Stimulated activated CD4-positive, alpha-beta T cell treated with anti-CD3 and anti-CD28 coated beads, TNF-alpha, amount 100 ng/mL, for 24 hours (primary cell): Measurements from ENCODE around the gene KCNMA1.

Experiments
- DNase-seq, 3 experiments: peaks; one replicate each; pipeline ENCODE4 v3.0.0-alpha.2; 2020; ENCODE audit warnings: low read depth in 3 of 3

The KCNMA1 gene

DNA sequence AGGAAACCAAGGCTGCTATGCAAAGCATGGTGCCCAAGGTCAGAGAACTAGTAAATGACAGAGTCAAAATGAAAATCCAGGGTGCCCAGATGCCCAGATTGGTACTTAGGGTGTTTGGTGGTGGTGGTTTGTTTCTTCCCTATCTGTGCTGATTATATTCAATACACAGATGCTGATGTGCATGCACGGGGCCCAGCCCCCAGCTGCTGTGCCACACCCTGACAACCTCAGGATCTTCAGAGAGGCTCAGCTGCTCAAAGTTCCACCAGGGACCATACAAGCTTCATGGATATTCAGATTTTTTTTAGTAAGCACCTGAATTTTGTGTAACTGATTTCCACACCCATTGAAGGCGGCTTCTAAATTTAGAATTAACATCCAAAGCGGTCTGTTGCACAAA, 75.6 kb downstream of the KCNMA1 start:
- DNase-seq, result no peak

DNA sequence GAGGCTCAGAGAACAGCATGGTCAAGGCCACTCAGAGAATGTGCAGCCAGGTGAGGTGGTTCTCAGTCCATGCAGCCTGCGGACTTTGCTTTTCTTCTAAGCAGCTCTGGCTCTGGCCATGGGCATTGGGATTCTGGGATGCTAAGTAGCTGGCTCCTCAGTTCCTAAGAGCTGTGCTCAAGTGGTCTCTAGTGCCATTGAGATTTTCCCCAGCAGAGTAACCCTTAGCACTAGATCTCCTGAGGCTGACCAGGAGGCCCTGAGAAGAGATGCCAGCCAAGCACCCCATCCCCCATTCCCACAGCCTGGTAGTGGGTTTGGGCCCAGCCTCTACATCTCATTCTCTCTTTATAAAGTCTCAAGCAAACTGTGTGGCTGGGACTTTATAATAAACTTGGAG, 77.1 kb downstream of the KCNMA1 start:
- no peak for DNase-seq

DNA sequence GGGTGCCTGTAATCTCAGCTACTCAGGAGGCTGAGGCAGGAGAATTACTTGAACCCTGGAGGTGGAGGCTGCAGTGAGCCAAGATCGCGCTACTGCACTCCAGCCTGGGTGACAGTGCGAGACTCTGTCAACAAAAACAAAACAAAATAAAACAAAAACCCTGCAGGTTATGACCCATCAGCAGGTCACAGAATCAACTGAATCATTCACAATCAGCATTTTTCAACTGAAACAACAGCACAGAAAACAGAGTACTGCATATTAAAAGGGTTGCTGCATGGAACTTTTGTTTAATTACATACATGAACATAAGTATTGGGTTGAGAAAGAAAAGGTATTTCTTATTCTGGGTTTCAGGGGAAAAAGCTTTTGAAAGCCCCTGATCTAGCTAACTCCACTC, 77.6 kb downstream of the KCNMA1 start:
- no peak for DNase-seq

DNA sequence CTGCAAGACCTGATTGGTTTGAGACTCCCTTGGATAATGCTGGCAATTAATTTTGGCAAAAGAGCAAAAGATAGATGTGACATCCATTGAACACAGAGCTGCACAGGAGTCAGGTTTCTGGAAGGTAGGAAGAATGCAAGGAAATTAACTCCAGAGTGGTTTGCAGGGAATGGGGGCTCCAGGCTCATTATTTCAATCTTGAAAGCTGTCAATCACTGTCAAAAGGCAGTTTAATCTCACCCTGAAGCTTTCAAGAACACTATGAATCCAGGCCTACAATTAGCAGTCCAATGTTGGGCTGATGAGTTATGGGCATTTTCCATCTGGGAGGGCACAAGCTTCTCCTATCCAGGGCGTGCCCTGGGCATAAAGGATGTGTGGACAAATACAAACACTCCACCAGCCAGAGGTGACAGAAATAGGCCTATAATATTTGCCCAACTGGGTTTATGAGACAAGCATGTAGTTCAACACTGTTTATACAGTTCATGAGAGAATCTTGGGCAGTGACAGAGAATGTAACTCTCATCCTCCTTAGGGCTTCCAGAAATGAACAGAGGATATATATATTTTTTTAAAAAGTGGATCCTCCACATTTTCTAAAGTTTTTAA, 80.5 kb downstream of the KCNMA1 start:
- DNase-seq, result no peak

DNA sequence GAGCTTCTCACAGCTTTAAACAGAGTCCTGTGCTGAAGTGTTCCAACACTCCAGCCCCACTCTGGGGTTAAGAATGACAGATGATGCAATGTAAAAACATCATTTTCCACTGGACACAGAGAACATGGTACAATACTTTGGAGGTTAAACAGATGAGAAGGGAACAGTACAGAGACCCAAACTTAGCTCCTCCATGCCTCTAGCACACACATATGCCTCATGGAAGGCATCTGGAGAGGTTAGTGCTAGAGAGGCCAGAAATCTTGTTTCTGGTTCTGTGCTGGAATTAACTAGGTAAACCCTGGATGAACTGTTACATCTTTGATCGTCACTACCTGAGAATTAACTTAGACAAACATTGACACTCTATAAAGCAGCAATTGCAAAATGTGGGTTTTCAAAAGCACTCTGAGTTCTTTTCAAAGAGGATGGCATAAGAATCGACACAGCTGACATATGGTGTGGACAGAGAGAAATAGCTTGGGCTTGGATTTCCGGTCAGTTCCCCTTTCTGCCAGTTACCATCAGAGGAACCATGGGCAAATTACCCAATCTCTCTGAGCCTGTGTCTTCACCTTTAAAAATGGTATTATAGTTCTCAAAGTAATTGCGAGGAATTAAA, 81.9 kb downstream of the KCNMA1 start:
- DNase-seq, result no peak

DNA sequence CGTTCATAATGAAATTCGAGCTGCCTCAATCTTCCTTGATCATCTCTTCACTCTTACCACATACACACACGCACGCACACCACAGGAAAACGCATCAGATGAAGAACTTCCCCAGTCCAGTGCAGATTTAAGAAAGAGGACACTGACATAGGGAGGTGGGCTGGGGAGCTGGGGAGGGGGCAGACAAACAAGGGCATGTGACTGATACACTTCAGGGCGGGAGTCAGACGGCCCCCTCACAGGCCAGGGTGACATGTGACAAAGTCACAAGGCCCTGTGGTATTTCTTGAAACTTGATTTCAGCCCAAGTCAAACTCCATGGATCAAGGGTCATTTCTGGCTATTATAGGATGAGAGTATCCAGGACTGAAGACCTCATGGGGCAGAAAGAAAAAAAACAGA, 82.6 kb downstream of the KCNMA1 start:
- DNase-seq, result no peak

DNA sequence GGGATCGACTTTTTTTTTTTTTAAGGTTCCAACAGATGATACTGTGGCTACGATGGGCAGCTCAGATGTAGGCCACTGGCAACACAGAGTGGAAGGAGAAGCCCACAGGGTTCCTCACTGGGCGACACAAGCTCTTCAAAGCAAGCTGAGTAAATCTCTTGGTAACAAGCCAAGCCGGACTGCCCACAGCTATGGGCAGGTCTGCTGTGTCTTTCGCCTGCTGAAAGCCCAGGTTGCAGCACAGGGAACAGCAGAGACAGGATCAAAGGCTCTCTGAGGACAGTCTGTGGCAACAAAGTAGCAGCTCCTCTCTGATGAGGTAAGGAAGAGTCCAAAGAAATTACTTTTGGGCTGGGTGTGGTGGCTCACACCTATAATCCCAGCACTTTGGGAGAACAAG, 83.6 kb downstream of the KCNMA1 start:
- DNase-seq, result no peak

DNA sequence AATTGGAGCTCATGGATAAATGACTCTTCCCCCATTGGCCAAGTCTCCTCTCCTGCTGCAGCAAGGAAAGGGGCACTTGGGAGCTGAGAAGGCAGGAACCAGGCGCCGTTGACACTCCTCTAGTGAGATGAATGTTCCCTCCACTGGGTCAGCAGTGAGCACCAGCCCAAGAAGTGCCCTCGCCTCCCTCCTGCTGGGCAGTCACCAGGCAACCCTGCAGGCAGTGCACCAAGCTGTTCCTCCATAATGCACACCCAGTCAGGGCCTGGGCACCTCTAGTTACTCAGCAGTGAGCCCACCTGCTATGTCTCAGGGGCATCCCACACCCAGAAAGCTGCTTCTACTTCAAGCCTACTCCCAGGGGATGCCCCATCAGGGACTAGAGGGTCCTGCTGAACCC, 84.3 kb downstream of the KCNMA1 start:
- DNase-seq, result no peak

DNA sequence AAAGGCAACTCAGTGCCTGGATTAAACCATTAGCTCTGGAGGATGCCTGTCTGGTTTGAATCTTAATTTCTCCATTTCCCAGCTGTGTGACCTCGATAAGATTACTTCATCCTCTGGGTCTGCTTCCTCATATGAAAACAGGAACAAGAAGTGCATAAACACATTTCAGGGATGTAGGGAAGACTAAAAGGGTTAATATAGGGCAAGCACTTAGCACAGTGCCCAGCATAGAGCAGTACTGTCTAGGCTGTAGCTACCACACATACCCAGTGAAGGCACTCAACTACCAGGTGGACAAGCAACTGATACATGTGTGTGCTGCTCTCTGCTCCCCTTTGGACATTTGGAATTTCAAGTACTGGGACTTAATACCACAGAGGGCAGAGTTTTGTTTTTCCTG, 85.4 kb downstream of the KCNMA1 start:
- DNase-seq, result no peak

DNA sequence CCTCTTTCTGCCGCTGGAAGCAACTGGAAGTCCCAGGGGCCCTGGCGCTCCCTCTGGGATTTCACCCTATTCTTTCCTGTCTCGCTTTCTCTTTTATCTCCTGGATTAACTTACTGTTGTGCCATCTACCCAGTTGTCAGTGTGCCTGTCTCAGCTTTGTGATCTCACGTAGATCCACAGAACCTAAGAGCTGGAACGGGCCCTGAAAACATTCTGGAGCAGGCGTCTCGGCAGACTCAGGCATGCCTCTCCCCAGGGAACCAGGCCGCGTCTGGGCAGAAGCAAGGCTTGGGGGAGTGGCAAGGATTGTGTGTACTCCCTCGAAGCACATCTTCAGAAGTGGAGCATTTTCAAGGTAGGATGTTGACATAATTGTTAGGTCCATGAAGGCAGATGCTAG, 87.2 kb downstream of the KCNMA1 start:
- DNase-seq, result no peak

DNA sequence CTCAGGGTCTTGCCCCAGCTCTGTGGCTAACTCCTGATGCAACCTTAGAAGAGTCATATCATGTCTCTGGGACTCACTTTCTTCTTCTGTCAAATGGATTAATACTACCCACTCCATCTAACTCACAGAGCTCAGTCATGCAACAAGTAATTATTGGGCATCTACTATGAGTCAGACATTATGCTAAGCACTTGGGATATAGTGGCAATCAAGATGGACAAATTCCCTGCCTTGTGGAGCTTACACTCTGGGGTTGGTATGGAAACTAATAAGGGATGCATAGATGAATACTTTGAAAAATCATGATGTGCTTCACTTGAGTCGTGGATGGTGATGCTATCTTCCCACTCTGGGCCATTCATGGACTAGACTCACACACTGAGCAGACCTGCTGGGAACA, 88.9 kb downstream of the KCNMA1 start:
- DNase-seq, result no peak

DNA sequence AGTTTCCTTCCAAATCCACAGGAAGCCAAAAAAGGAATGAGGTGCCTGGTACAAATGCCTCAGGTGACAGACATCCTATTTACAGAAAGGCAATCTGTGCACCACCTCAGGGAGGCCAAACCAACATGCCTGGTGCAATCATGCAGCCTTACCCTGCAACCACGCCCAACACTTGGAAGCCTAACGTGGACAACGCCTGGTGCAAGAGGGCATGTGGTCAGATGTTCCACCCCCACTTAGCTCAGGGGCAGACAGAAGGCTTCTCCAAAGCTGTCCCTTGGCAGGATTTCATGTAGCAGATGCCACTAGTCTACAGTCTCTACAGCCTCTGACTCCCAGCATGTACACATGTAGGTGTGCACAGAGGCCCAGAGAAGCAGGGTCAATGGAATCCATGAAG, 89.5 kb downstream of the KCNMA1 start:
- DNase-seq, result no peak

DNA sequence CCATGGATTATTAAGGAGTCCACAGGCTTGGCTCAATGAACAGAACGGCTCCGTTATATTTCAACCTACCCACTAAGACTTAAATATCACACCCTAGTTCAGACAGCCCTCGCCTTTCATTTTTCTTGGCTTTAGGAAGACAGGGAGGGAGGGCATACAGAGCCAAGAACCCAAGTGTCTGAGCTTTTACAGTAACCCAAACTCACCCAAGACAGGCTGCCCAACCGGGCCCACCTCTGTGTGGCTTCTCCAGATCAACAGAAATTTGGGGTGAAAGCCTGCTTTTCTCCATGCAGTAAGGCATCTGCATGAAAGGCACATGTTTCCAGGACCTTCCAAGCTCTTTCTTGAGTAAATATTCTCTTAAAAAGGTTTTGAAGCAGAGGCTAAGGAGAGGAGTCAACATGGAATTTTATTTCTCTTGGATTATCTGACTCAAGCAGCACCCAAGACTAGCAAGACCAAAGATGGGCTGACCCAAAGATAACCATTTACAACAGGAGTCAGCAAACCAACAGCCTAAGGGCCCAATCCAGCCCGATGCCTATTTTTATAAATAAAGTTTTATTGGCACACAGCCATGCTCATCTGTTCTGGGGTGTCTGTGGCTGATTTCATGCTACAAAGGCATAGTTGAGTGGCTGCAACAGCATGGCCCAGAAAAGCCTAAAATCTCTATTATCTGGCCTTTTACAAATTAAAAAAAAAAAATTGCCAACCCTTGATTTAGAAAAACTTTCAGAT, 90.1 kb downstream of the KCNMA1 start:
- DNase-seq, result no peak

DNA sequence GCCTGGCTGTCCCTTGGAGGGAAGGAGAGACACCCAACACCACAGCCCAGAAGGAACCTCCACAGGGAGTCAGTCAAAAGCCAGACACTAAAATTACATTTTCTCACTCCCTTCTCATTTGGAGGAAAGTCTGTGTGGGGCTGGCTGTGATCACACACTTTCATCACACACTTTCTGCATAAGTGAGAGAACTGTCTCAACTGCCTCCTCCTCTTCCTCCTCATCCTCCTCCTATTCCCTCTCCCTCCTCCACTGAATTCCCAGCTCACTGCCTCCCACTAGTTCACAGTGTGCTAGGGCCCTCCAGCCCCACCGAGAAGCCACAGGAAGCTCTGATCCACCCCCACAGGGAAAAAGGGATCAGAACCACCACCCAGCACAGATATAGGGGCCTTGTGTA, 91.6 kb downstream of the KCNMA1 start:
- no peak for DNase-seq

DNA sequence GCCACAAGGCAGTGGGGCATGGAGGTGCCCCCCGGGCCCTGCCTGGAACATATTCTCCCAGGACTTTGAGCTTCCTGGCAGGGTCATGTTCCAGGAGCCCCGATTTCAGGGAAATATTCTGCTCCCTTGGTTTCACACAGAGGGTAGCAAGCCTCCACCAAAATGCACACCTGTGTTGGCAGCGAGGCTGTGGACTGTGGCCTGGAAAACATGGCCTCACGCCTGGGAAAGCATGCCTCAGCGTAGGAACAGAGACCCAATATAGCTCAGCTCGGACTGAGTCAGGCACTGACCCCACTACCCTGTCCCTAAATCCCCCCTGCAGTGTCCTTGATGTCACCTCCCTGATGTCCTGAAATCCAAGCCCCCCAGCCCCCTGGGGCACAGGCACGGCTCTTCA, 92.0 kb downstream of the KCNMA1 start:
- no peak for DNase-seq

DNA sequence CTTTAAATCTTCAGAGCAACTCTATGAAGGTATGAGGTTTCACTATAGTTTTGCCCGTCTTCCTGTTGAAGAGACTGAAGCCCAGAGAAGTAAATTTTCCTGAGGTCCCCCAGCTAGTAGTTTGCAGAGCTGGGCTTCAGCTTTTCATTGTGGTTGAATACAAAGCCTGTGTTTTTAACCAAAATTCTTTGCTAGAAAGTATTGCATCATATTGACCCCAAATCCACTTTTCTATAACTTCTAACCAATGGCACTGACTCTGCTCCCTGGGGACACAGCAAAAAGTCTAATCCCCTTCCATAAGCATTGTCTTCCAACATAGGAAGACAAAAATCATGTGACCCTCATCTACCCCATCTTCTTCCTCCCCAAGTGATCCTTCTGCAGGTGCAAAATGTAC, 93.0 kb downstream of the KCNMA1 start:
- DNase-seq, result no peak

DNA sequence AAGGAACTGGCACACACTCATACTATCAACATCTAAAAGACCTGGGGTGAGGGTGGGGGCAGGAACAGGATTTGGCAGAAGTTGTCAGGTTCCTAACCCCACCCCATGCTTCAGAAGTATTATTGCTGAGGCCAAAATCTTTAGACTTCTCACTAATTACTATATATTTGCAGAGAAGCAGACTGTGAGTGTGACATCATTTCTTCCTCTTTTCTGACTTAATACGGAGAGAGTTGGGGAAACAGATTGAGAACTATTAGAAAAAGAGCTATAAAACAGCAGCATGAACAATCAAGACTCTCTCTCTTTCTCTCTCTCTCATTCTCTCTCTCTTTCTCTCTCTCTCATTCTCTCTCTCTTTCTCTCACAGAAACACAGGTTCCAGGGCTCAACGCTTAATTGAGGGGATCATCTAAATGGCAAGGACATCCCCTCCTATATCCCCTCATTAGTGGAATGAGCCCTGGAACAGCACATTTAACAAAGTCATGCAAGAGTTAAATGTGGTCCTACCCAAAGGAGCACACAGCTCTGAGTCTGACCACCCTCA, 94.8 kb downstream of the KCNMA1 start:
- no peak for DNase-seq

DNA sequence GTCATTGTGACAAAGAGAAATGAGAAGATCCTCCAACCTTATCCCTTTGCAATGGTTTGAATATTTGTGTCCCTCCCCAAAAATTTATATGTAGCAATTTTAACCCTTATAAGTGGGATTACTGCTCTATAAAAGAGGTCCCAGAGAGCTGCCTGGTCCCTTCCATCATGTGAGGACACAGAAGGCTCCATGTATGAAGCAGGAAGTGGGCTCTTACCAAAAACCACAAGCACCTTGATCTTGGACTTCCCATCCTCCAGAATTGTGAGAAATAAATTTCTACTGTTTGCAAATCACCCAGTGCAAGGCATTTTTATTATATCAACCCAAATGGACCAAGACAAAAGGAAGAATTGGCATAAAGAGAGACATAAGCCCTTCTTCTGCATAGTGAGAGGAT, 95.7 kb downstream of the KCNMA1 start:
- no peak for DNase-seq

DNA sequence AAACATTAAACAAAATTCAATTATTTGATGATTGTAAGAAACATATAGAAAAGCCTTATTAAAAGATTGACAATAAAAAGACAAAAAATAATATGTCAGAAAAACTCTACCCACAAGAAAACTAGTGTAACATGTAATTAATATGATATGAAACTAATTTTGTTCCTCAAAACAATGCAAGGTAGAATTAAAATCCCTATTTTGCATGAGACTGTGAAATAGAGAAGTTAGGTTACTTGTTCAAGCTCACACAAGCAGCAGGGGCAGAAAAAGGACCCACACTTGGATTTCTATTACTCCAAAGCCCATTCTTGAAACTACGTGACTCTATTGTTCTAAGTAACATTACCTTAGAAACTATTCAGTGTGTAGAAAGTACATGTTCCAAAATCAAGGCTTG, 96.4 kb downstream of the KCNMA1 start:
- no peak for DNase-seq

DNA sequence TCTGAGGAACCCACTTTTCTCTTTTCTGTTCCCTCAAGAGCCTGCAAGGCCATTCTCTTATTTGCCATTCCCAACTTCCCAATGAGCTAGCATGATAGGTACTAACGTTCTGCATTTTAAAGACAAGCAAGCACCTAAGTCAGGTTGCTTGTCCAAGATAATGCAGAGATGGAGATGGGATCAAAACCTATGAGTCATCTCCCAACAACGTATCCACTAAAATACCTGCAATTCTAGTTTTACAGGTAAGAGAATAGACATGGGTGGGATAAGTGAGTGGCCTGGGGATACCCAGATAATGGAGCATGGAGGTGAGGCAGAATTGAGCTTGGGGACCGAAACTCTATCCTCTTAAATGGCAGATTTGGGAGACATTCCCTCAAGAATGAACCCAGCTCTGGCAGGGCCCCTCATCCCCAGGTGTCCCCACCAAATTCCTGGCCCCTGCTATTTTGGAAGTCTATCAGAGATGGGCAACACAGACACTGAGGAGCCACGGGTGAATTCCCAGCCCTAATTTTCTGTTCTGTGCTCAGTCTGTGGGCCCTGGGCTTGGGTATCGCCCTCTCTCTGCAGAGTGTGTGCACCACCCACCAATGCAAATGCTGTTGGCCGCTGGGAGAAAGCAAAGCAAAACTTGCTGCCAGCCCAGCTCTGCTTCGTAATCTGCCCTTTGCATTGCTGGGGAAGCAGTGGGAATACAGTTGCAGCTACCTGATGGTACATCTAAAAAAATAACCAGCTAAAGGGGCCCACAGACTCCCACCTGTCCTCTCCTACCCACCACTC, 98.3 kb downstream of the KCNMA1 start:
- no peak for DNase-seq

DNA sequence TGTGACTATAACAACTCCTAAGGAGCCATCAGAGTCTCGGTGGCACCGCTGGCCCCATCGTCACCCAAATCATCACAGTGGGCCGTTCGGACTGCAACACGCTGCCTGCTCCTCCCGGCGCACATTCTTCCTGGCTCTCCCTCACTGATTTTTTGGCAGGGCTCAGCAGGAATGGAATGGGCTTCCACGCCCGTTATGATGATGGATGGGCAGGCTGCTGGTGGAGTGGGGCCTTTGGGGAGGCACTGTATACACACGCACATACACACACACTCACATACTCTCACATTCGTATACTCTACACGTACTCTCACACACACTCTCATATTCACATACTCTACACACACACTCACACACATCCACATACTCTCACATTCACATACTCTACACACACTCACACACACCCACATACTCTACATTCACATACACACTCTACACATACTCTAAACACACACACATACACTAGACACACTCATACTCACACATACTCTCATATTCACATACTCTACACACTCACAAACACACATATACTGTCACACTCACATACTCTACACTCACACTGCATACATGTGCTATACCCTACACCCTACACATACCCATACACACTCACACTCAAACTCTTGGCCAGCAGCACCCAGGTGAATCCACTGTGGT, 99.8 kb downstream of the KCNMA1 start:
- no peak for DNase-seq

DNA sequence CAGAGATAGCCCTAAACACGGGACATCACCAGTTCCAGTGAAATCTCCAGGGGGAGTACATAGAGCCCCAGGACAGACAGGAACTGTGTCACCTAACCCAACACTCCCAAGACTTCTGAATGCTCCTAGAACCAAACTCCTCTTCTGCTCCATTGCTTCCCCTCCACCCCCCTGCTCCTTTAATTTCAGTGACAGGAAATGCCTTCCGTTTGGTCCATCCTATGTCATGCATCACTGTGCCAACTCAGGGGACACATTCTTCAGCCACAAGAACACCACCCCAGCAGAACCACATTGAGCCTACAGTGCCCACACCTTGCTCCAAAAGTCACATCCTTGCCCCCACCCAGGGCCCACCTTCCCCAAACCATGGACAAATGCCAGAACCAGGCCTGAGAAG, 100.5 kb downstream of the KCNMA1 start:
- DNase-seq, result no peak
